Measurements from ENCODE around the gene MCAT.

DNA sequence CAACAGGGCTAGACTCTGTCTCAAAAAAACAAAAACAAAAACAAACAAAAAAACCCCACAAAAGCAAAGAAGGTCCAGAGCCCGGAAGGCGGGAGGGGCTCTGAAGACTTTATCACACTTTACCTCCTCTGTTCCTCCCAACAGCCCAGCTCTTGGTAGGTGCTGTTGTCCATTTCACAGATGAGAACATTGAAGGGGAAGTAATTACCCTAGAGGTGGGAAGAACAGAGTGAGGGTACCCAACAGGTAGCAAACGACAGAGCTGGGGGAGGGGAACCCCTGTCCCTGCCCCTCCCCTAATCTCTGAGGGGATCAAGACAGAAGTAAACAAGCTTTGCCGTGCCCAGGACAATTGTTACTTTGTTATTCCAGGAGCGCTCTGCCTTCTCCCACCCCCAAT lies 33.7 kb downstream of the MCAT start:
- no peak for TF ChIP-seq RAD21 (IDR thresholded peaks at IDR 0.05; ENCODE audit: low read length)
- TF ChIP-seq, protein P1, sequence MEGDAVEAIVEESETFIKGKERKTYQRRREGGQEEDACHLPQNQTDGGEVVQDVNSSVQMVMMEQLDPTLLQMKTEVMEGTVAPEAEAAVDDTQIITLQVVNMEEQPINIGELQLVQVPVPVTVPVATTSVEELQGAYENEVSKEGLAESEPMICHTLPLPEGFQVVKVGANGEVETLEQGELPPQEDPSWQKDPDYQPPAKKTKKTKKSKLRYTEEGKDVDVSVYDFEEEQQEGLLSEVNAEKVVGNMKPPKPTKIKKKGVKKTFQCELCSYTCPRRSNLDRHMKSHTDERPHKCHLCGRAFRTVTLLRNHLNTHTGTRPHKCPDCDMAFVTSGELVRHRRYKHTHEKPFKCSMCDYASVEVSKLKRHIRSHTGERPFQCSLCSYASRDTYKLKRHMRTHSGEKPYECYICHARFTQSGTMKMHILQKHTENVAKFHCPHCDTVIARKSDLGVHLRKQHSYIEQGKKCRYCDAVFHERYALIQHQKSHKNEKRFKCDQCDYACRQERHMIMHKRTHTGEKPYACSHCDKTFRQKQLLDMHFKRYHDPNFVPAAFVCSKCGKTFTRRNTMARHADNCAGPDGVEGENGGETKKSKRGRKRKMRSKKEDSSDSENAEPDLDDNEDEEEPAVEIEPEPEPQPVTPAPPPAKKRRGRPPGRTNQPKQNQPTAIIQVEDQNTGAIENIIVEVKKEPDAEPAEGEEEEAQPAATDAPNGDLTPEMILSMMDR (IDR thresholded peaks at IDR 0.05), result no peak
- no peak for TF ChIP-seq GABPA (IDR thresholded peaks at IDR 0.05; ENCODE audit: low read depth)
- TF ChIP-seq POLR2AphosphoS5 (IDR thresholded peaks at IDR 0.05; ENCODE audit: low read depth, low read length), result no peak
- no peak for TF ChIP-seq CHD2 (IDR thresholded peaks at IDR 0.05; ENCODE audit: low read length, partially characterized antibody)
- no peak for TF ChIP-seq YY1 (IDR thresholded peaks at IDR 0.05; ENCODE audit: low read depth)
- no peak for TF ChIP-seq FOXM1 (IDR thresholded peaks at IDR 0.05; ENCODE audit: low read depth)

Data from SK-N-SH (cell line).